ENCODE measurements around the gene CDK2AP2. TPM values are rescaled to one million over a fixed set of nuclear protein-coding genes. Genes with fewer than 3 reads are reported as not detected.

CDK2AP2 gene
- total and polyA plus RNA-seq, 10 of the 15 experiments (the other 5 are each of a cell fraction or from before 2014, with no cell fraction given) = 8.0 to 177 (median 40.9) TPM

- intact Hi-C loops (cut with micrococcal nuclease; ENCODE audit: unreplicated experiment) = loop anchor here (1.0 to 5.0 kb wide), 7 partner anchors 19 to 149 kb away; partner anchors contain the start of genes PPP1CA and PTPRCAP
- H2AFZ ChIP-seq (ENCODE audit: control insufficient read depth, low read depth, low read length) = peak overlapping the region; percentile 67
- no peaks in the 10 kb centered on the region for H4K20me1 ChIP-seq (ENCODE audit: control insufficient read depth, insufficient read depth)
- H3K9ac ChIP-seq (ENCODE audit: control insufficient read depth, insufficient read depth, low read length) = peak overlapping the region; percentile 55
- H3K27ac ChIP-seq (ENCODE audit: control insufficient read depth, insufficient read depth) = peak overlapping the region; percentile 82
- SMC1A ChIA-PET (ENCODE audit: uncharacterized antibody, unreplicated experiment) = interaction anchor here (0.6 to 4.3 kb wide), 11 partner anchors 19 to 152 kb away, joined by 3 to 23 read pairs (median 4); partner anchors contain the start of genes PPP1CA, PTPRCAP and RAD9A
- peak; percentile 70 for ATAC-seq
- 1% methylated on average over 17 of the region's 17 CpGs for WGBS (ENCODE audit: insufficient coverage, insufficient replicate concordance, low lambda C conversion rate, missing lambda C conversion rate)
- CTCF ChIA-PET = interaction anchor here (0.6 to 2.9 kb wide), 17 partner anchors 13 to 160 kb away, joined by 3 to 30 read pairs (median 3); partner anchors contain the start of genes POLD4, PPP1CA and TBC1D10C
- peaks cover 0 to 3% of the 10 kb centered on the region in 2 experiments; a peak in 2 of 4 replicates for H3K36me3 ChIP-seq (ENCODE audit: control insufficient read depth in 2 of 2, insufficient read depth in 2 of 2, low read length in 1 of 2)
- H3K4me3 ChIP-seq = peak overlapping the region; percentile 94
- RAD21 ChIA-PET (ENCODE audit: unreplicated experiment) = interaction anchor here (0.7 to 2.8 kb wide), 18 partner anchors 17 to 154 kb away, joined by 3 to 19 read pairs (median 3); partner anchors contain the start of genes AIP, POLD4, PPP1CA and PTPRCAP
- no TSS peak for BruUV-seq (replicated peaks)
- peak; percentile 72 for DNase-seq (ENCODE audit: low read depth, low spot score)
- H3K9me3 ChIP-seq (replicated peaks; ENCODE audit: control insufficient read depth, insufficient read depth, low read length) = no peaks in the 10 kb centered on the region
- peak; percentile 38 for FAIRE-seq
- H3K4me2 ChIP-seq (ENCODE audit: control insufficient read depth, insufficient read depth) = peak overlapping the region; percentile 99
- H3K27me3 ChIP-seq (replicated peaks in 1 of 2; ENCODE audit: control insufficient read depth in 2 of 2, insufficient read depth in 2 of 2, low read length in 1 of 2) = no peaks in the 10 kb centered on the region
- peaks cover 27% of the 10 kb centered on the region for H3K4me1 ChIP-seq (ENCODE audit: control insufficient read depth, insufficient read depth, low read length)
- POLR2A ChIA-PET = interaction anchor here (0.8 to 2.3 kb wide), 6 partner anchors 20 to 152 kb away, joined by 3 to 14 read pairs (median 4); partner anchors contain the start of genes POLD4, PPP1CA, TBC1D10C and TMEM134
- in situ Hi-C loops (cut with MboI) = no loop called here
- H3K79me2 ChIP-seq (ENCODE audit: control insufficient read depth, insufficient read depth, low read length) = peaks cover 32% of the 10 kb centered on the region
- no peak for TF ChIP-seq TCF7 (IDR thresholded peaks at IDR 0.05; ENCODE audit: borderline replicate concordance)
- TF ChIP-seq WRNIP1 (IDR thresholded peaks at IDR 0.05; ENCODE audit: borderline replicate concordance, low read depth, low read length) = 0 out of 2 replicates have a peak, but pooled peaks have one; percentile 24
- TF ChIP-seq SMAD5 (IDR thresholded peaks at IDR 0.05; ENCODE audit: low read depth) = no peak
- peak; percentile 80; the same call in 1 of the 2 replicates for TF ChIP-seq RCOR1 (conservative IDR thresholded peaks at IDR 0.05; ENCODE audit: low read depth, low read length)
- peak; percentile 71 to 84 for TF ChIP-seq IKZF2 (IDR thresholded peaks at IDR 0.05)
- peak; percentile 62 for TF ChIP-seq DPF2 (IDR thresholded peaks at IDR 0.05)
- TF ChIP-seq RELB (IDR thresholded peaks at IDR 0.05; ENCODE audit: low read depth) = peak; percentile 62; the same call in 1 of the 2 replicates
- TF ChIP-seq CTCF (IDR thresholded peaks at IDR 0.05 in 2 of 3, conservative IDR thresholded peaks at IDR 0.05 in 1 of 3; ENCODE audit: control insufficient read depth in 2 of 3, extremely low read depth in 1 of 3, insufficient read depth in 1 of 3, low read depth in 3 of 3, low read length in 3 of 3) = peak; percentile 93 to 99 (median 95)
- TF ChIP-seq MTA2 (IDR thresholded peaks at IDR 0.05; ENCODE audit: low read depth) = peak; percentile 39; the same call in 1 of the 2 replicates
- TF ChIP-seq BHLHE40 (IDR thresholded peaks at IDR 0.05; ENCODE audit: borderline replicate concordance in 1 of 2, low read depth in 2 of 2, low read length in 1 of 2) = peak; percentile 36 to 62; a peak in 1 of 4 replicates
- no peak for TF ChIP-seq MYC (IDR thresholded peaks at IDR 0.05; ENCODE audit: insufficient read depth, insufficient read length, insufficient replicate concordance, low read length, severe bottlenecking)
- 0 out of 2 replicates have a peak, but pooled peaks have one; percentile 17 for TF ChIP-seq CHD2 (IDR thresholded peaks at IDR 0.05; ENCODE audit: borderline replicate concordance, low read depth, low read length)
- peak; percentile 40 for TF ChIP-seq SP1 (IDR thresholded peaks at IDR 0.05; ENCODE audit: low read depth, low read length)
- no peak for TF ChIP-seq CHD4 (IDR thresholded peaks at IDR 0.05)
- peak; percentile 40; the same call in 1 of the 2 replicates for TF ChIP-seq PAX5 (IDR thresholded peaks at IDR 0.05; ENCODE audit: borderline replicate concordance, low read depth, low read length)
- TF ChIP-seq RELA (IDR thresholded peaks at IDR 0.05; ENCODE audit: borderline replicate concordance, partially characterized antibody) = peak; percentile 60
- TF ChIP-seq ATF7 (IDR thresholded peaks at IDR 0.05; ENCODE audit: low read depth) = peak; percentile 23; the same call in 1 of the 2 replicates
- peak; percentile 95 for TF ChIP-seq SMARCA5 (IDR thresholded peaks at IDR 0.05)
- peak; percentile 62; the same call in 1 of the 2 replicates for TF ChIP-seq MAX (IDR thresholded peaks at IDR 0.05; ENCODE audit: low read depth, low read length)
Observed at GRCh38 chr11:67505605-67506396, 2.2 kb downstream of the CDK2AP2 start.

Data from GM12878 (cell line).